Fibroblast of villous mesenchyme (primary cell): ENCODE results near the gene FAM118A. TPM values are rescaled to one million over a fixed set of nuclear protein-coding genes. Genes with fewer than 3 reads are reported as not detected.

Experiments used
- DNase-seq: peaks from one replicate; pipeline ENCODE4 v3.0.0-alpha.2; 2010; ENCODE audit warnings: low read depth
- H3K4me3 ChIP-seq: 2 replicates; pipeline ENCODE4 v1.5.1; 2011; ENCODE audit warnings: low read depth, mild to moderate bottlenecking, low read length
- CTCF ChIP-seq: IDR thresholded peaks from 2 replicates; pipeline ENCODE4 v1.5.1; 2012; ENCODE audit warnings: low read depth, mild to moderate bottlenecking, low read length; ENCODE audit not compliant: insufficient read depth
- total RNA-seq: library from RNA; depleted of rRNA; stranded (reverse); fragments of >200 nt; gene quantifications from 2 replicates; pipeline ENCODE4 v1.2.3, GENCODE V29; 2012

FAM118A gene
- total RNA-seq, 1 donor = 20.7 TPM

DNA sequence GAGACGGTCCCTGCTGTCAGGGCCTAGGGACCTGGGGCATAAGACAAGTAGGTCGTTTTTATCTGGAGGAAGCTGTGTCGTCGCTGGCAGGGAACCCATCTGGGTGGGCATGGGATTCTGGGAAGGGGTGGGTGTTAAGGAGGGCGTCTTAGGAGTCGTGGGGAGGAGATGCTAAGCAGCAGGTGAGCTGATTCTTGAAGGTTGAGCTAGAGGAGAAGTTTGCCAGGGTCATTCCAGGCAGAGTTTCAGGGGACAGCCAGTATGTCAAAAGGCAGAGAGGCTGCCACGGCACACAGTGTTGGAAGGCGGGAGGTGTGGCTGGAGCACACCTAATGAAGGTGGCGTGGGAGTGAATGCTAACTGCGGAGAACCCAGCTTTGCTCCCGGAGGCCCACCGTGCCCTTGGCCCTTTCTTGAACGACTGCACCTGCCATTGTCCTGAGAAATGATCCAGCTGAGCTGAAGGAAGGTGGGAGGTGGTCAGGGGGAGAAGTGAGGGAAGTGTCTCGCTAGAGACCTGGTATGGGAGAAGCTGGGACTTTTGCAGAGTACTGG lies 1.3 kb downstream of the FAM118A start:
- DNase-seq = no peak
- H3K4me3 ChIP-seq = peak overlapping the region; percentile 78
- no peak for TF ChIP-seq CTCF

DNA sequence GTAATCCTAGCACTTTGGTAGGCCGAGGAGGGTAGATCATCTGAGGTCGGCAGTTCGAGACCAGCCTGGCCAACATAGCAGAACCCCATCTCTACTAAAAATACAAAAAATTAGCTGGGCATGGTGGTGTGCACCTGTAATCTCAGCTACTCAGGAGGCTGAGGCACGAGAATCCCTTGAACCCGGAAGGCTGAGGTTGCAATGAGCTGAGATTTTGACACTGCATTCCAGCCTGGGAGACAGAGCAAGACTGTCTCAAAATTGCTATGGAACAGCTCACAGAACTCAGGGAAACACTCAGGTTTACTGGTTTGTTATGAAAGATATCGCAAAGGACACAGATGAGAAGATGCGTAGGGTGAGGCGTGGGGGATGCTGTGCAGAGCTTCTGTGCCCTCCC lies 2.7 kb downstream of the FAM118A start:
- no peak overlapping the region for H3K4me3 ChIP-seq
- no peak for TF ChIP-seq CTCF
- no peak for DNase-seq

GRCh38 chr22:45312856-45313255 lies 3.1 kb downstream of the FAM118A start:
- H3K4me3 ChIP-seq = no peak overlapping the region
- DNase-seq = peak; percentile 42
- no peak for TF ChIP-seq CTCF

DNA sequence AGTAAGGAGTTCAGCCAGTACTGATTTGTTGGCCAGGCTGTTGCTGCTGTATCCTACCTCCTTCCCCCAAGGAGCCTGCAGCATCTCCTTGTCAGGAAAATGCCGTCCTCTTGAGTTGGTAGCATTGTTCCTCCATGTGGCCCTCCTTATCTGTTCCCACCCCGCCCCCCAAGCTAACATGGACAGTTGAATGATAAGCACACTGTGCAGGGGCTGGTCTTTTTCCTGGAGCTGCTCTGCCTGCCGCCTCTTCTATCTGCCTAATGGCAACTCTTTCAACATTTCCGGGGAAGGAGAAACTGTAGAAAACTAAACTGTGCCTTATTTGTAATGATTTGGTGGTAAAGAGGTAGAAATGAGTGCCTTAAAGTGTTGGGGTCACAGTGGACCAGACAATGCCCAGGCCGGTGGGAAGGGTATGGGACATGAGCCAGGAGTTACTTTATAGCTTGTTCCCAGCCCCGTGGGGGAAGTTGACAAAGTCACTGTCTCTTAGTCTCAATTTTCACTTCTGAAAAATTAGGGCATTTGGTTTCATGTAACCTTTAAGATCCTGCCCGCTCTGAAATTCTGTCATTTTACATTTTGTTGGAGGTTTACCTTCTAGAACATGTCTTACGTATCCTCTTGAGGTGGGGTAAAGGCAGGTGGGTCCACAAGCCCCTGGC lies 4.5 kb downstream of the FAM118A start:
- DNase-seq = peak; percentile 30
- H3K4me3 ChIP-seq = no peak overlapping the region
- TF ChIP-seq CTCF = no peak

GRCh38 chr22:45314786-45315185 lies 5.1 kb downstream of the FAM118A start:
- no peak for DNase-seq
- H3K4me3 ChIP-seq = no peak overlapping the region
- TF ChIP-seq CTCF = no peak

GRCh38 chr22:45316796-45317526 lies 7.2 kb downstream of the FAM118A start:
- TF ChIP-seq CTCF = no peak
- no peak overlapping the region for H3K4me3 ChIP-seq
- peak; percentile 18 for DNase-seq
